ENCODE results near the gene LY6G6F. TPM values are rescaled to one million over a fixed set of nuclear protein-coding genes. Genes with fewer than 3 reads are reported as not detected.

The LY6G6F gene
- polyA plus RNA-seq, 3 donors = 0.51 TPM; not detected in 2

- peaks cover 73% of the 10 kb centered on the region for H3K4me1 Mint-ChIP-seq
- WGBS (ENCODE audit: insufficient coverage) = under 1% methylated on average over 22 of the region's 29 CpGs
- peaks cover 59% of the 10 kb centered on the region for H3K79me2 ChIP-seq (ENCODE audit: insufficient read depth, low read length)
- peak overlapping the region; percentile 64 for H3K9ac ChIP-seq (ENCODE audit: insufficient read depth, low read length, poor library complexity, severe bottlenecking)
- H4K20me1 ChIP-seq (ENCODE audit: insufficient read depth, low read length) = peaks cover 44% of the 10 kb centered on the region
- no peaks in the 10 kb centered on the region for H3K9me3 ChIP-seq (replicated peaks in 1 of 2; ENCODE audit: control insufficient read depth in 1 of 2, insufficient read depth in 1 of 2, low read length in 2 of 2)
- H3K27me3 Mint-ChIP-seq (ENCODE audit: low read depth in 3 of 3) = peaks cover 0 to 4% (median 4%) of the 10 kb centered on the region in 3 donors
- peak overlapping the region; percentile 96 for H3K4me3 Mint-ChIP-seq
- peak overlapping the region; percentile 68 to 87 (median 81) for H3K4me3 ChIP-seq (replicated peaks in 1 of 3; ENCODE audit: low read depth in 2 of 3, low read length in 3 of 3)
- H2AFZ ChIP-seq (ENCODE audit: insufficient read depth, low read depth, low read length, poor library complexity, severe bottlenecking) = no peak overlapping the region
- H3K27ac Mint-ChIP-seq = peak overlapping the region; percentile 96 to 99 (median 98)
- intact Hi-C loops (cut with micrococcal nuclease) = loop anchor here (5.0 to 10.0 kb wide), 2 partner anchors 103 to 105 kb away; no protein-coding TSS in a partner anchor
- H3K27ac ChIP-seq (ENCODE audit: low read depth in 1 of 2, low read length in 2 of 2) = peak overlapping the region; percentile 94 to 96
- H3K36me3 ChIP-seq (replicated peaks in 1 of 2; ENCODE audit: control insufficient read depth in 1 of 2, insufficient read depth in 2 of 2, low read length in 2 of 2) = peaks cover 39 to 40% of the 10 kb centered on the region in 2 donors
- H3K4me2 ChIP-seq (replicated peaks; ENCODE audit: extremely low read depth, low read length, poor library complexity, severe bottlenecking) = peak overlapping the region; percentile 92
- DNase-seq = peak; percentile 75 to 83 (median 78)
- H3K36me3 Mint-ChIP-seq = peaks cover 62 to 65% of the 10 kb centered on the region in 2 donors
- TF ChIP-seq CTCF (IDR thresholded peaks at IDR 0.05) = peak; percentile 80
- H3K9me3 Mint-ChIP-seq = peaks cover 0 to 4% (median 0%) of the 10 kb centered on the region in 7 donors
- H3K4me1 ChIP-seq (ENCODE audit: control insufficient read depth in 1 of 2, insufficient read depth in 2 of 2, low read length in 2 of 2) = peaks cover 76 to 90% of the 10 kb centered on the region in 2 donors
- H3K27me3 ChIP-seq (ENCODE audit: control insufficient read depth in 2 of 2, insufficient read depth in 2 of 2, low read length in 2 of 2) = no peaks in the 10 kb centered on the region
Measured at GRCh38 chr6:31729515-31729978, 22.9 kb downstream of the LY6G6F start.

DNA sequence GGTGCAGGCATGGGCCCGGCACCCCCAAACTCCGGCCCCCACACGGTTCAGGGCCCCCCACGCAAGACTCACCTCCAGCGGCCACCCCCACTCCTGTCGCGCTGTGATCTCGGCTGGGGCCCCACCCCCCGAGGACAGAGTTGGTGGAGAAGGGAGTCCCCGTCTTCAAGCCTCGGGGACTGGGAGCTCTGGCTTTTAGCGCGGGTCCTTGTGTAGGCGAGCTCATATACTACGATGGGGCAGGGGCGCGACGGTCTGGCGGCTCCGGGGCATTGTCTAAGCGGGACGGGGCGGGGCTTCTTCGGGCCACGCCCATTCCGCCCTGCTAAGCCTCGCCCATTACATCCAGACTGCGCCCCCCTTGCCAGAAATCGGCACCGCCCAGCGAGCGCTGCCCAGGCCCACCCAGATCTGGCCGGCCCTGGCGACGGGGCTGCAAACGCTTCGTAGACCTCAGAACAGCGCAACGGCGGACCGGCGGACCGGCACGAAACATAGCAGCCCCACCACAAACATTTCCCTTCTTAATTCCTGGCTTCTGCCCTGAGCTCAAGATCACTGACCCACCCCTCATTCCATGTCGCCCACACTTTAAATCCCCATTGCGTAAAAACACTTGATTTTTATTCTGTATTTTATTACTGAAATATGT lies 23.4 kb downstream of the LY6G6F start:
- Histone ChIP-seq H3K9me3 (replicated peaks in 1 of 2; ENCODE audit: control insufficient read depth in 1 of 2, insufficient read depth in 1 of 2, low read length in 2 of 2) (no peaks in the 10 kb centered on the region), H3K4me2 (replicated peaks; ENCODE audit: extremely low read depth, low read length, poor library complexity, severe bottlenecking) (peak overlapping the region; percentile 92), H3K27ac (ENCODE audit: low read depth in 1 of 2, low read length in 2 of 2) (peak overlapping the region; percentile 94 to 96), H3K4me1 (ENCODE audit: control insufficient read depth in 1 of 2, insufficient read depth in 2 of 2, low read length in 2 of 2) (peaks cover 78 to 91% of the 10 kb centered on the region in 2 donors), H3K9ac (ENCODE audit: insufficient read depth, low read length, poor library complexity, severe bottlenecking) (peak overlapping the region; percentile 64), H2AFZ (ENCODE audit: insufficient read depth, low read depth, low read length, poor library complexity, severe bottlenecking) (no peak overlapping the region), H3K36me3 (replicated peaks in 1 of 2; ENCODE audit: control insufficient read depth in 1 of 2, insufficient read depth in 2 of 2, low read length in 2 of 2) (peaks cover 39 to 40% of the 10 kb centered on the region in 2 donors), H3K27me3 (ENCODE audit: control insufficient read depth in 2 of 2, insufficient read depth in 2 of 2, low read length in 2 of 2) (no peaks in the 10 kb centered on the region), H3K79me2 (ENCODE audit: insufficient read depth, low read length) (peaks cover 65% of the 10 kb centered on the region), H3K4me3 (replicated peaks in 1 of 3; ENCODE audit: low read depth in 2 of 3, low read length in 3 of 3) (peak overlapping the region; percentile 68 to 87 (median 81)), H4K20me1 (ENCODE audit: insufficient read depth, low read length) (peaks cover 48% of the 10 kb centered on the region)
- Mint-ChIP-seq H3K4me3 (peak overlapping the region; percentile 96), H3K27ac (peak overlapping the region; percentile 96 to 99 (median 98)), H3K36me3 (peaks cover 58 to 63% of the 10 kb centered on the region in 2 donors), H3K4me1 (peaks cover 72% of the 10 kb centered on the region), H3K27me3 (ENCODE audit: low read depth in 3 of 3) (peaks cover 0 to 4% (median 2%) of the 10 kb centered on the region in 3 donors), H3K9me3 (peaks cover 0 to 4% (median 0%) of the 10 kb centered on the region in 7 donors)
- intact Hi-C loops (cut with micrococcal nuclease) = loop anchor here (2.0 to 10.0 kb wide), 6 partner anchors 37 to 185 kb away; partner anchors contain the start of genes ATP6V1G2 (in 1 of the 2), DDX39B (in 1 of the 2), NFKBIL1 (in 1 of the 2) and VARS1 (in 1 of the 2)
- under 1% methylated on average over 37 of the region's 46 CpGs for WGBS (ENCODE audit: insufficient coverage)
- peak; percentile 55 to 70 (median 65) for DNase-seq
- no peak for TF ChIP-seq CTCF (IDR thresholded peaks at IDR 0.05)
